ENCODE measurements around the gene LZTR1.

- TF ChIP-seq CTCF (IDR thresholded peaks at IDR 0.05) (no peak), POLR2AphosphoS5 (IDR thresholded peaks at IDR 0.05) (no peak), POLR2A (IDR thresholded peaks at IDR 0.05) (no peak)
Measured at GRCh38 chr22:20948989-20949388, 33.1 kb upstream of the LZTR1 start.
